Smooth muscle cell (in vitro differentiated cells): Measurements from ENCODE around the gene HSD11B1L. TPM values are rescaled to one million over a fixed set of nuclear protein-coding genes. Genes with fewer than 3 reads are reported as not detected.

ENCODE experiments used
- DNase-seq: peaks from one replicate; lab custom pipeline; 2025; ENCODE audit not compliant: unreplicated experiment; lab: John Stamatoyannopoulos, UW
- H2AFZ ChIP-seq: fragments of 200-600 bp; sonication (generic); 2 replicates; pipeline ENCODE4 v1.6.0; 2016; ENCODE audit warnings: antibody characterized with exemption, low read depth, mild to moderate bottlenecking
- H3F3A ChIP-seq: fragments of 200-600 bp; sonication (generic); 2 replicates; pipeline ENCODE4 v1.6.0; 2017; ENCODE audit warnings: antibody characterized with exemption, low read depth
- H3K27ac ChIP-seq: fragments of 200-600 bp; sonication (generic); 2 replicates; pipeline ENCODE4 v1.5.1; 2016; ENCODE audit warnings: low read depth, mild to moderate bottlenecking
- H3K27me3 ChIP-seq: fragments of 200-600 bp; sonication (generic); 2 replicates; pipeline ENCODE4 v1.6.1; 2016; ENCODE audit warnings: low read depth, mild to moderate bottlenecking
- H3K36me3 ChIP-seq: fragments of 200-600 bp; sonication (generic); 2 replicates; pipeline ENCODE4 v1.5.1; 2016; ENCODE audit warnings: low read depth
- H3K4me1 ChIP-seq: fragments of 200-600 bp; sonication (generic); 2 replicates; pipeline ENCODE4 v1.5.1; 2016; ENCODE audit warnings: low read depth
- H3K4me2 ChIP-seq: fragments of 200-600 bp; sonication (generic); 2 replicates; pipeline ENCODE4 v1.6.0; 2016; ENCODE audit warnings: mild to moderate bottlenecking
- H3K4me3 ChIP-seq: fragments of 200-600 bp; sonication (generic); 2 replicates; pipeline ENCODE4 v1.5.1; 2016; ENCODE audit warnings: mild to moderate bottlenecking
- H3K79me2 ChIP-seq: fragments of 200-600 bp; sonication (generic); 2 replicates; pipeline ENCODE4 v1.6.0; 2016; ENCODE audit warnings: low read depth, mild to moderate bottlenecking
- H3K9ac ChIP-seq: fragments of 200-600 bp; sonication (generic); 2 replicates; pipeline ENCODE4 v1.6.0; 2016; ENCODE audit warnings: low read depth
- H3K9me3 ChIP-seq: fragments of 200-600 bp; sonication (generic); replicated peaks from 2 replicates; pipeline ENCODE4 v1.5.1; 2016; ENCODE audit warnings: low read depth
- H4K20me1 ChIP-seq: fragments of 200-600 bp; sonication (generic); 2 replicates; pipeline ENCODE4 v1.6.0; 2016; ENCODE audit warnings: low read depth
- CTCF ChIP-seq: fragments of 200-600 bp; sonication (generic); IDR thresholded peaks from 2 replicates; pipeline ENCODE4 v1.5.1; 2017; ENCODE audit warnings: borderline replicate concordance, mild to moderate bottlenecking, antibody characterized with exemption; ENCODE audit not compliant: insufficient read depth, poor library complexity, severe bottlenecking
- WGBS: methylation state at CpG from one replicate; pipeline ENCODE4 v1.1.7; 2016; ENCODE audit warnings: low lambda C conversion rate; 5-methylcytosine and 5-hydroxymethylcytosine counted together
- polyA plus RNA-seq: library from polyadenylated mRNA; unstranded; fragments of >200 nt; fragmentation: Nextera tagmentation; extraction: Ambion mirVana; gene quantifications from 2 replicates; pipeline ENCODE4 v1.2.1, GENCODE V29; 2016
- total RNA-seq: library from RNA; depleted of rRNA; stranded (reverse); fragments of >200 nt; gene quantifications from 2 replicates; pipeline ENCODE4 v1.2.3, GENCODE V29; 2014

HSD11B1L gene
- total and polyA plus RNA-seq, 2 experiments from 2014 or later, result 28.0 to 28.4 TPM

GRCh38 chr19:5718037-5718578, 37.3 kb downstream of the HSD11B1L start:
- 32% methylated on average over 14 of the region's 14 CpGs for WGBS
- H3K36me3 ChIP-seq, result no peaks in the 10 kb centered on the region
- no peaks in the 10 kb centered on the region for H3K27me3 ChIP-seq
- H3K9ac ChIP-seq, result peak overlapping the region; percentile 94
- peak overlapping the region; percentile 64 for H3K4me3 ChIP-seq
- H3K9me3 ChIP-seq, result no peaks in the 10 kb centered on the region
- H3K4me1 ChIP-seq, result peaks cover 10% of the 10 kb centered on the region
- no peak for DNase-seq
- H4K20me1 ChIP-seq, result peaks cover 52% of the 10 kb centered on the region
- peaks cover 51% of the 10 kb centered on the region for H3K79me2 ChIP-seq
- H3K27ac ChIP-seq, result peak overlapping the region; percentile 98
- no peak overlapping the region for H2AFZ ChIP-seq
- TF ChIP-seq CTCF, result no peak
- H3K4me2 ChIP-seq, result peak overlapping the region; percentile 96
- peaks cover 12% of the 10 kb centered on the region for H3F3A ChIP-seq

DNA sequence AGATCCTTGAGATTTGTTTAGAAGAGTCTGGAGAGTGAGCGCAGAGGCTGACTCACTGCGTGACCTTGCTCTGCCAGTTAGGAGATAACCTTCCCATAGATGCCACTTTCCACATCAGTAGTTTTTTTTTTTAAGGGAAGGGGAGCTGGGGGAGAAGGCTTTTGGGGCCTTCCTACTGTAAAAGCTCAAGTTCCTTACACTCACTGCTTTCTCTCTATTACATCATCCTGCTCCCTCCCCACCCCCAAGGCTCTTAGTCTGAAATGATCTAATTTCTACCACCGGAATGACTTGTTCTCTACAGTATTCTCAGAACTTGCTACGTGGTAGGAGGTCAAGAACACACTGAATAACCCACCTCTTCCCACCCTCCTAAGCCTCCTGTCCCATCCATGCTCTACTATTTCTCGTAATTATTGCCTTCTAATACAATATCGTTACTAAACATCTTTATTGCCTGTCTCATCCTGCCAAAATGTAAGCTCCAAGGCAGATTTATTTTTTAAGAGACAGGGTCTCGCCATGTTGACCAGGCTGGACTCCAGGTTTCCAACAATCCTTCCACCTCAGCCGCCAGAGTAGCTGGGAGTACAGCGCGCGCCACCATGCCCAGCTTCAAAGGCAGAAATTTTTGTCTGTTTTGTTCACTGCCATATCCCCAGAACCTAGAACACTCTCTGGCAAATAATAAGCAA, 37.9 kb downstream of the HSD11B1L start:
- DNase-seq, result no peak
- Histone ChIP-seq H3K4me1 (peaks cover 10% of the 10 kb centered on the region), H3K27ac (peak overlapping the region; percentile 98), H3F3A (peaks cover 12% of the 10 kb centered on the region), H3K79me2 (peaks cover 51% of the 10 kb centered on the region), H3K4me3 (peak overlapping the region; percentile 64), H3K27me3 (no peaks in the 10 kb centered on the region), H3K9ac (peak overlapping the region; percentile 94), H3K4me2 (peak overlapping the region; percentile 96), H3K36me3 (no peaks in the 10 kb centered on the region), H4K20me1 (peaks cover 46% of the 10 kb centered on the region), H2AFZ (no peak overlapping the region), H3K9me3 (no peaks in the 10 kb centered on the region)
- TF ChIP-seq CTCF, result no peak
- WGBS, result 10% methylated on average over 11 of the region's 11 CpGs

GRCh38 chr19:5719274-5719960, 38.6 kb downstream of the HSD11B1L start:
- Histone ChIP-seq H3K36me3 (no peaks in the 10 kb centered on the region), H2AFZ (no peak overlapping the region), H3K9me3 (no peaks in the 10 kb centered on the region), H3K9ac (peak overlapping the region; percentile 94), H3K27ac (peak overlapping the region; percentile 98), H4K20me1 (peaks cover 39% of the 10 kb centered on the region), H3K79me2 (peaks cover 45% of the 10 kb centered on the region), H3K4me2 (peak overlapping the region; percentile 96), H3F3A (peaks cover 12% of the 10 kb centered on the region), H3K4me3 (peak overlapping the region; percentile 64), H3K4me1 (peaks cover 10% of the 10 kb centered on the region), H3K27me3 (no peaks in the 10 kb centered on the region)
- 1% methylated on average over 29 of the region's 58 CpGs for WGBS
- no peak for DNase-seq
- no peak for TF ChIP-seq CTCF
